Uterus (tissue), 4 donors: ENCODE data around the gene TPRKB. TPM values are rescaled to one million over a fixed set of nuclear protein-coding genes. Genes with fewer than 3 reads are reported as not detected.
"Not testable (repeated sequence)": the region's sequence is repeated elsewhere in the genome, so short reads cannot be mapped to it uniquely, and the experiment has no call there.

Source experiments
- DNase-seq, 2 donors: peaks; one replicate each; pipeline ENCODE4 v3.0.0-alpha.2; 2019 to 2020
- H3K27ac ChIP-seq, 2 donors: fragments of 200-600 bp; sonication (generic); 1 replicate in 1 of 2; 2 replicates in 1 of 2; pipeline ENCODE4 v1.5.1; 2016 to 2018
- H3K27me3 ChIP-seq, 2 donors: fragments of 200-600 bp; sonication (generic); one replicate each; pipeline ENCODE4 v1.5.1; 2018 to 2019; ENCODE audit warnings: control low read depth in 1 of 2
- H3K36me3 ChIP-seq, 2 donors: fragments of 200-600 bp; sonication (generic); one replicate each; pipeline ENCODE4 v1.5.1; 2019; ENCODE audit warnings: control low read depth in 1 of 2
- H3K4me1 ChIP-seq, 2 donors: fragments of 200-600 bp; sonication (generic); one replicate each; pipeline ENCODE4 v1.5.1; 2018 to 2019; ENCODE audit warnings: control low read depth in 1 of 2
- H3K4me3 ChIP-seq, 2 donors: fragments of 200-600 bp; sonication (generic); 1 replicate in 1 of 2; 2 replicates in 1 of 2; pipeline ENCODE4 v1.5.1; 2018 to 2019; ENCODE audit warnings: mild to moderate bottlenecking in 1 of 2
- H3K9me3 ChIP-seq, 2 donors: fragments of 200-600 bp; sonication (generic); one replicate each; pipeline ENCODE4 v1.5.1; 2019; ENCODE audit warnings: control low read depth in 1 of 2
- POLR2A ChIP-seq, 2 donors: fragments of 450-650 bp; IDR thresholded peaks; one replicate each; pipeline ENCODE4 v1.6.1; 2016; ENCODE audit warnings: antibody characterized with exemption in 2 of 2, mild to moderate bottlenecking in 1 of 2, moderate library complexity in 1 of 2
- intact Hi-C: fragments of 100-400 bp; cut with DNase I; formaldehyde crosslinking; loops from one replicate; pipeline ENCODE4 v1.15.1; 2023; ENCODE audit warnings: low total_unique reads
- total RNA-seq, 4 donors: library from RNA; depleted of rRNA in 3 of 4; stranded (reverse); fragments of >200 nt in 3 of 4; gene quantifications; one replicate each; pipeline versions ENCODE4 v1.1.0 to v1.2.4, GENCODE V29; 2014 to 2023
- TF ChIP-seq, protein P1 (sequence below), 4 experiments: fragments of 200-600 bp in 2 of 4; fragments of 450-650 bp in 2 of 4; sonication (generic) in 2 of 4; IDR thresholded peaks; one replicate each; pipeline ENCODE4 v1.5.1; 2016 to 2019; ENCODE audit warnings: antibody characterized with exemption in 4 of 4, mild to moderate bottlenecking in 2 of 4, moderate library complexity in 1 of 4
- donor health status: DM: yes; HTN: yes; CAD: no.

TPRKB gene
- total RNA-seq, 4 donors from 2014 or later, result 25.4 to 49.6 (median 39.6) TPM

DNA sequence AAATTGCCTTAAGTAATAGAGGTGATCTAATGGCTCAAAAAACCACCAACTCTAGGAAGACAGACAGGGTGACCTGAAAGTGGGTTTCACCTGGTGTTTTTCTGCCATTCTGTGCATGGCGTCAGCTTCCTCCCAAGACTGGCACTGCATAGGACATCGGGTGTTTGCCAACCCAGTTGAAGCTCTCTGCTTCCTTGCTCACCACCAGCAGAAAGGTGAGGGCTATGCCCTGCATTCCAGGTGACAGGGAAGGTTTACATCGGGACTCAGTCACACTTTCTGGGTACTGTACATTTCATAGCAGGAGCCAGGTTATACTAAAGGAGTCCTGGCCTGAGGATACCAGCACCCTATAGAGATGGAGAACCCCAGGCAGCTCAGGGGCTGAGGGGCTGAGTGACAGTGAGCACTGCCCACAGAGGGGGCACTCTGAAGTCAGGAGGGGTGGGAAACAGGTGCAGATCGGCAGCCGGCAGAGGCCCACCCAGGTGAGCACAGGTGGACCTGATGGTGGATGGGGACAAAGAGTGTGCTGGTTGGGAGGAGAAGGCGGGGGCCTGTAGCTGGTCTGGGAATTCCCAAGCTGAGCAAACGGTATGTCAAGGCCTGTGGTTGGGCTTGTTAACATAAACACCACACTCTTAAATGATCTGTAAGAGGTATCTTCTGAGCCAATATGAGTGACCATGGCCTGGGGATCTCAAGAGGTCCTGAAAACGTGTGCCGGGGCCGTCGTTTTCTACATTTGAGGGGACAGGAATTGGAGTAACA, 18.1 kb downstream of the TPRKB start:
- Histone ChIP-seq H3K4me1 (peaks cover 0 to 4% of the 10 kb centered on the region in 2 donors), H3K27ac (no peak overlapping the region), H3K9me3 (no peaks in the 10 kb centered on the region), H3K36me3 (no peaks in the 10 kb centered on the region), H3K27me3 (no peaks in the 10 kb centered on the region), H3K4me3 (no peak overlapping the region)
- no peak for DNase-seq
- intact Hi-C loops, result no loop called here
- TF ChIP-seq, protein P1, sequence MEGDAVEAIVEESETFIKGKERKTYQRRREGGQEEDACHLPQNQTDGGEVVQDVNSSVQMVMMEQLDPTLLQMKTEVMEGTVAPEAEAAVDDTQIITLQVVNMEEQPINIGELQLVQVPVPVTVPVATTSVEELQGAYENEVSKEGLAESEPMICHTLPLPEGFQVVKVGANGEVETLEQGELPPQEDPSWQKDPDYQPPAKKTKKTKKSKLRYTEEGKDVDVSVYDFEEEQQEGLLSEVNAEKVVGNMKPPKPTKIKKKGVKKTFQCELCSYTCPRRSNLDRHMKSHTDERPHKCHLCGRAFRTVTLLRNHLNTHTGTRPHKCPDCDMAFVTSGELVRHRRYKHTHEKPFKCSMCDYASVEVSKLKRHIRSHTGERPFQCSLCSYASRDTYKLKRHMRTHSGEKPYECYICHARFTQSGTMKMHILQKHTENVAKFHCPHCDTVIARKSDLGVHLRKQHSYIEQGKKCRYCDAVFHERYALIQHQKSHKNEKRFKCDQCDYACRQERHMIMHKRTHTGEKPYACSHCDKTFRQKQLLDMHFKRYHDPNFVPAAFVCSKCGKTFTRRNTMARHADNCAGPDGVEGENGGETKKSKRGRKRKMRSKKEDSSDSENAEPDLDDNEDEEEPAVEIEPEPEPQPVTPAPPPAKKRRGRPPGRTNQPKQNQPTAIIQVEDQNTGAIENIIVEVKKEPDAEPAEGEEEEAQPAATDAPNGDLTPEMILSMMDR (IDR thresholded peaks at IDR 0.05), result no peak
- no peak for TF ChIP-seq POLR2A (IDR thresholded peaks at IDR 0.05)

DNA sequence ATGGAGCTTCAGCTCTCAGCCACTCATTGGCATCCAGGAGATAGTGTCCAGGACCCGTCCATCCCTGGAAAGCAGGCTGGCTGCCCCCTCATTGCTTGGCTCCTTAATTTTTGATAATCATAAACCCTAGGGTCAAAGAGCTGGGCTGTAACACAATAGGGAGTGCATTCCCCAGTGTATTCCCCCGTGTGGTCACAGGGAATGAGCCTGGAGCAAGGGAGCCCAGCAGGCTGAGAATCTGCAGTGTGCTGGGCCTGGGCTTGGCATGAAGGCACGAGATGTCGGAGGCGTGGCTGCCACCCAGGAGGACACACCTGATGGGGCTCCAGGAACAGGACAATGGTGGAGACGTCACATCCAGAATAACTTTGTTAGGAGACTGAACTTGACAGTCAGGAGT, 18.7 kb downstream of the TPRKB start:
- peaks cover 0 to 4% of the 10 kb centered on the region in 2 donors for H3K4me1 ChIP-seq
- intact Hi-C loops, result no loop called here
- no peak overlapping the region for H3K4me3 ChIP-seq
- no peak overlapping the region for H3K27ac ChIP-seq
- no peak for DNase-seq
- H3K36me3 ChIP-seq, result no peaks in the 10 kb centered on the region
- TF ChIP-seq, protein P1 (IDR thresholded peaks at IDR 0.05), result no peak
- TF ChIP-seq POLR2A (IDR thresholded peaks at IDR 0.05), result no peak
- H3K9me3 ChIP-seq, result no peaks in the 10 kb centered on the region
- no peaks in the 10 kb centered on the region for H3K27me3 ChIP-seq

DNA sequence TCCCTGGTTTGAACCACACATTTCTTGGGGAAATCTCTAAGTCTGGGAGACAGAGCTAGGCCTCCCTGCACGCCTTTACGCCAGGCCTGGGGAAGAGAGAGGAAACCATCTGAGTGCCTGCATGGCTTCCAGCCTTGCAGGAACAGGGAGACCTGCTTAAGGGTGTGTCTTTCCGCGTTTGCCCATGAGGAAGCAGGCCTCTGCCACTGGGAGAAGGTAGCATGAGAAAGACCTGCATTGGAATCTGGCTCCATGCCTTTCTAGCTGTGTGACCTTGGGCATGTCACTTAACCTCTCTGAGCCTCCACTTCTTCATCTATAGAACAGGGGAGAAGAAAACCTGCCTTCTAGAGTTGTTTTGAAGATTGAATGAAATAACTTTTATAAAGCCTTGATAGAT, 19.4 kb downstream of the TPRKB start:
- intact Hi-C loops, H3K9me3 ChIP-seq, H3K27me3 ChIP-seq, H3K4me3 ChIP-seq, DNase-seq, H3K4me1 ChIP-seq, H3K27ac ChIP-seq, H3K36me3 ChIP-seq: not testable (repeated sequence)

DNA sequence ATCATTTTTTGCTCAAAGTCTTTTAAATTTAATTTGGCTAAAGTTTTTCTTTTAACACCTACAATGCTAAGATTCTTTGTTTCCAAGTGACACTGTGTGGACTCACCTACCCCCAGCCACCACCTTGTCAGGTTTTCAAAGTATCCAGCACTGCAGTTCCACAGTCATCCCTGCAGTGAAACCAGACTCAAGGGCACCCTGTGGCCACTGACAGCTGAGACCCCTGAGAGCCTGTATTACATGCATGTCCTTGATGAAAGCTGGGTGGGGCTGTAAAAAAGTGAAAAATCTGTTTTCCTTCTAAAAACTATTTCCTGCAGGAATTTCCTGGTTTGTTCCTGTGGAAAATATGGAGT, 19.9 kb downstream of the TPRKB start:
- no peaks in the 10 kb centered on the region for H3K27me3 ChIP-seq
- intact Hi-C loops, result no loop called here
- H3K36me3 ChIP-seq, result no peaks in the 10 kb centered on the region
- H3K4me1 ChIP-seq, result peaks cover 0 to 4% of the 10 kb centered on the region in 2 donors
- TF ChIP-seq POLR2A (IDR thresholded peaks at IDR 0.05), result no peak
- TF ChIP-seq, protein P1 (IDR thresholded peaks at IDR 0.05), result no peak
- H3K27ac ChIP-seq, result no peak overlapping the region
- DNase-seq, result no peak
- H3K9me3 ChIP-seq, result no peaks in the 10 kb centered on the region
- H3K4me3 ChIP-seq, result no peak overlapping the region

DNA sequence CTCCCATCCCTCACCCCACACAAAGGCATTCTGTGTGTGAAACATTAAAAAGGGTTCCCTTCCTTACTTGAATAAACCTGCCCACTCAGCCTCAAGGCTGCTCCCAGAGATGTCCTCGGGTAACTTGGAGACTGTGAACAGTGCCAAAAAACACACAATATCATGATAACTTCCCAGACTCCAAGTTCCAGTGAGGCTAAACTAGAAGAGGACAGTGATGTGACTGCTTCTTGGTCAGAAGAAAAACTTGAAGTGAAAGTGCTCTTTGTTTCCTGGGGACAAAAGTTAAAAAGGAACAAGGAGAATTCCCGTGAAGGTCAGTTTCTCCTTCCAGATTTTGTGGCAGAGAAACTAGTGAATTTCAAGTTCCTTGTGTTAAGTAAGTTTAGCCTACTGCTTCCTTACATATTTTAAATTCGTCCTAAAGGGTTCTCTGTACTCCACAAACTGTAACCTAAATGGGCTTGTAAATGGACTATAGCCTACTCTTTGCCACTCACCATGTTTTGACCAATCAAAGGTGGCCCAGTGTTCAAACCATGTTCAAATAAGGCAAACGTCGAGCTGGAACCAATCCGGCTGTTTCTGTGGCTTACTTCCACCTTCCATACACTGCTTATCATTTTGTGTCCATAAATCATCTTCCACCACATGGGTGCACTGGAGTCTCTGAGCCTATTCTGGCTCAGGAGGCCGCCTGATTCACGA, 20.4 kb downstream of the TPRKB start:
- Histone ChIP-seq H3K27me3 (no peaks in the 10 kb centered on the region), H3K4me3 (no peak overlapping the region), H3K9me3 (no peaks in the 10 kb centered on the region), H3K4me1 (peaks cover 0 to 4% of the 10 kb centered on the region in 2 donors), H3K27ac (peak overlapping the region in 1 of 2 donors; percentile 21), H3K36me3 (no peaks in the 10 kb centered on the region)
- DNase-seq, result peak in 1 of 2 donors; percentile 41
- intact Hi-C loops, result no loop called here
- TF ChIP-seq, protein P1 (IDR thresholded peaks at IDR 0.05), result no peak
- no peak for TF ChIP-seq POLR2A (IDR thresholded peaks at IDR 0.05)
